HFF-Myc (cell line): ENCODE data around the gene PKIB.

Experiments used
- DNase-seq: peaks from one replicate; pipeline ENCODE4 v3.0.0-alpha.2; 2011; ENCODE audit warnings: low read depth; ENCODE audit errors: extremely low read depth
- H3K4me3 ChIP-seq: replicated peaks from 2 replicates; pipeline ENCODE4 v1.5.1; 2011; ENCODE audit warnings: low read depth, mild to moderate bottlenecking, control low read depth, low read length
- CTCF ChIP-seq: IDR thresholded peaks from 2 replicates; pipeline ENCODE4 v1.5.1; 2012; ENCODE audit warnings: mild to moderate bottlenecking, low read depth, low read length, control low read depth; ENCODE audit errors: missing control alignments

Gene PKIB

DNA sequence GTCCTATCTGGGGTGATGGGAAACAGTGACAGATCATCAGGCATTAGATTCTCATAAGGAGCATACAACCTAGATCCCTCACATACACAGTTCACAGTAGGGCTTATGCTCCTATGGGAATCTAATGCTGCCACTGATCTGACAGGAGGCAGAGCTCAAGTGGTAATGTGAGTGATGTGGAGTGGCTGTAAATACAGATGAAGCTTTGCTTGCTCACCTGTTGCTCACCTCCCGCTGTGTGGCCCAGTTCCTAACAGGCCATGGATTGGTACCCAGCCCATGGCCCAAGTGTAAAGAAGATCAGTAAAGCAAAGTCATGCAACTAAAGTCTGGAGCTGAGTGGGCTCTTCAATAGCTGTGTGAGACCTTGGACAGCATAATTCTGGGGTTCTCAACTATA, 65.9 kb downstream of the PKIB start:
- no peak for DNase-seq
- no peak overlapping the region for H3K4me3 ChIP-seq
- no peak for TF ChIP-seq CTCF

DNA sequence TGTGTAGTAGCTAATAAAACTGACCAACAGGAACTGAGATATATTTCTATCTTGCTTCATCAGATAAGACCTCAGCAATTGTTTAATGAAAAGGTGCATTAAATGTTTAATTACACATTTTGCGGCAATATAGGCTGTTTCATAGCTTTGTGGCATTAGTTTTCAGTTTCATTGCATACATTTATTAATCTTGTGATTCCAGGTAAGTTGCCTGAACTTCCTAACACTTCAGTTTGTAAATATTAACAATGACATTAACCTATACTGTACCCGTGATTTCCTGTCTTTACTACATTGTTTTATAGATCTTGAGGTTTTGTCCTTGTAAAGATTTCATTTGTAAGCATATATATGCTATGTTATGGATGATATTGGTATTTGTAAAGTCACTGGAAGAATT, 66.5 kb downstream of the PKIB start:
- no peak overlapping the region for H3K4me3 ChIP-seq
- no peak for TF ChIP-seq CTCF
- DNase-seq: no peak

GRCh38 chr6:122677406-122677805, 67.2 kb downstream of the PKIB start:
- TF ChIP-seq CTCF: no peak
- no peak overlapping the region for H3K4me3 ChIP-seq
- DNase-seq: no peak

GRCh38 chr6:122678841-122679240, 68.6 kb downstream of the PKIB start:
- no peak for DNase-seq
- no peak overlapping the region for H3K4me3 ChIP-seq
- TF ChIP-seq CTCF: no peak

GRCh38 chr6:122681705-122682104, 71.5 kb downstream of the PKIB start:
- DNase-seq: no peak
- H3K4me3 ChIP-seq: no peak overlapping the region
- no peak for TF ChIP-seq CTCF

GRCh38 chr6:122683989-122684651, 73.9 kb downstream of the PKIB start:
- TF ChIP-seq CTCF: no peak
- H3K4me3 ChIP-seq: no peak overlapping the region
- no peak for DNase-seq

DNA sequence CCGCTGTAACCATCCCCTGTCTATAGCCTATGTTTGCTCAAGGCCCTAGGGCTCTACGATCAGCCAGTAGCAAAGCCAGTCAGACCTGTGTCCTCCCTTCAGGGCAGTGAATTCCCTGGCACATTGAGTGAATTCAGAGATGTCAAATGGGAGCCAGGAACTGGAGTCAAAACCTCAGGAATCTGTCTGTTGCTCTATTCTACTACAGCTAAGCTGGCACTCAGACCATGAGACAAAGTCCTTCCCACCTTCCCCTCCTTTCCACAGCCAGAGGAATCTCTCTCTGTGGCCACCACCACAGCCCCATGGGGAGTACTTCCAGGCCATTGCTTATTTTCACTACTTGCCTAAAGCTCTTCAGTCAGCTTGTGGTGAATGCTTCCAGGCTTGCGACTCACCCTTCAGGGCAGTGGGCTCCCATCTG, 82.0 kb downstream of the PKIB start:
- TF ChIP-seq CTCF: no peak
- no peak overlapping the region for H3K4me3 ChIP-seq
- DNase-seq: no peak
